Ovary (tissue), 9 donors: ENCODE measurements around the gene DNAJB2. TPM values are rescaled to one million over a fixed set of nuclear protein-coding genes. Genes with fewer than 3 reads are reported as not detected.
"Not testable (repeated sequence)": the region's sequence is repeated elsewhere in the genome, so short reads cannot be mapped to it uniquely, and the experiment has no call there.

Experiments
- DNase-seq, 5 donors: peaks; one replicate each; pipeline ENCODE4 v3.0.0-alpha.2; 2019 to 2020
- H3K27ac ChIP-seq, 2 donors: fragments of 200-600 bp; one replicate each; pipeline versions ENCODE4 v1.5.1 to v1.8.0; 2019 to 2022
- H3K27me3 ChIP-seq: fragments of 200-600 bp; one replicate; pipeline ENCODE4 v1.8.0; 2022
- H3K36me3 ChIP-seq: fragments of 200-600 bp; sonication (generic); one replicate; pipeline ENCODE4 v1.5.1; 2019
- H3K4me1 ChIP-seq: one replicate; pipeline ENCODE4 v1.8.1; 2013; ENCODE audit warnings: mild to moderate bottlenecking, moderate library complexity; ENCODE audit not compliant: insufficient read depth
- H3K4me3 ChIP-seq: fragments of 200-600 bp; sonication (generic); one replicate; pipeline ENCODE4 v1.5.1; 2017
- H3K9me3 ChIP-seq, 2 donors: fragments of 200-600 bp in 1 of 2; sonication (generic) in 1 of 2; one replicate each; pipeline versions ENCODE4 v1.5.1 to v1.8.1; 2013 to 2019; ENCODE audit warnings: mild to moderate bottlenecking in 1 of 2, moderate library complexity in 1 of 2
- CTCF ChIP-seq, 3 donors: fragments of 450-650 bp in 2 of 3; fragments of 200-600 bp in 1 of 3; IDR thresholded peaks; one replicate each; pipeline versions ENCODE4 v1.5.1 to v1.8.0; 2016 to 2022; ENCODE audit warnings: antibody characterized with exemption in 3 of 3, mild to moderate bottlenecking in 1 of 3
- EP300 ChIP-seq: sonication (generic); formaldehyde crosslinking; IDR thresholded peaks from one replicate; pipeline ENCODE4 v1.6.1; 2017; ENCODE audit warnings: antibody characterized with exemption
- POLR2A ChIP-seq: fragments of 450-650 bp; IDR thresholded peaks from one replicate; pipeline ENCODE4 v1.6.1; 2017; ENCODE audit warnings: antibody characterized with exemption, mild to moderate bottlenecking, moderate library complexity
- WGBS, 3 donors: extraction: QIAGEN DNeasy Blood & Tissue Kit in 1 of 3; methylation state at CpG; one replicate each; pipeline versions ENCODE4 v1.1.5 to v1.1.7; 2013 to 2017; 5-methylcytosine and 5-hydroxymethylcytosine counted together
- intact Hi-C, 4 donors: fragments of 100-400 bp; cut with DNase I; formaldehyde crosslinking; loops; one replicate each; pipeline versions ENCODE4 v1.11.0 to v1.15.1; 2022 to 2023
- polyA plus RNA-seq, 2 donors: library from polyadenylated mRNA; stranded (reverse); fragments of 200-250 nt in 1 of 2; fragments of 350-450 nt in 1 of 2; fragmentation: Illumina TruSeq in 1 of 2; extraction: RNeasy Lipid Tissue Mini Kit (QIAGEN cat#74804) in 1 of 2; gene quantifications; one replicate each; pipeline ENCODE4 v1.2.3, GENCODE V29; 2013 to 2014
- total RNA-seq, 7 donors: library from RNA; depleted of rRNA in 2 of 7; stranded (reverse); fragments of >200 nt in 2 of 7; fragmentation: NEBNext Ultra II Directional in 3 of 7; extraction: Animal tissue kit (Norgen Biotek cat#: 25700) in 3 of 7; gene quantifications; one replicate each; pipeline versions ENCODE4 v1.1.0 to v1.2.4, GENCODE V29; 2016 to 2023
- donor health status: DM: no; HTN: no; CAD: no; lungs with moderate emphysema.
- donor health status: DM: no; HTN: no; CAD: no.
- donor health status: Bipolar disorder and iron deficiency.
- donor health status: DM: yes; HTN: yes; CAD: no.
- donor health status: DM: no; HTN: no; CAD: no.
- donor health status: DM: yes; HTN: yes; CAD: no.

DNAJB2 gene
- total and polyA plus RNA-seq, 9 donors = 34.0 to 101 (median 85.7) TPM

- DNase-seq = peak; percentile 60 to 76 (median 70)
- Histone ChIP-seq H3K4me3 (no peak overlapping the region), H3K27ac (peak overlapping the region; percentile 71 to 90), H3K4me1 (peaks cover 11% of the 10 kb centered on the region), H3K9me3 (no peaks in the 10 kb centered on the region), H3K27me3 (no peaks in the 10 kb centered on the region), H3K36me3 (no peaks in the 10 kb centered on the region)
- intact Hi-C loops = no loop called here
- TF ChIP-seq EP300 = no peak
- no peak for TF ChIP-seq CTCF (IDR thresholded peaks at IDR 0.05)
- TF ChIP-seq POLR2A = no peak
- WGBS, 3 donors = 43 to 59% (median 48%) methylated on average over 11 to 17 of the region's 17 CpGs
Observed at GRCh38 chr2:219285894-219286425, 6.8 kb downstream of the DNAJB2 start.

GRCh38 chr2:219286436-219287115, 7.4 kb downstream of the DNAJB2 start:
- no peaks in the 10 kb centered on the region for H3K9me3 ChIP-seq
- intact Hi-C loops = no loop called here
- H3K27me3 ChIP-seq = no peaks in the 10 kb centered on the region
- H3K4me3 ChIP-seq = no peak overlapping the region
- H3K4me1 ChIP-seq = peaks cover 11% of the 10 kb centered on the region
- peak in 2 of 5 donors; percentile 45 to 55 for DNase-seq
- 58 to 68% (median 67%) methylated on average over 10 to 12 of the region's 12 CpGs for WGBS, 3 donors
- peak overlapping the region; percentile 71 to 90 for H3K27ac ChIP-seq
- no peak for TF ChIP-seq CTCF (IDR thresholded peaks at IDR 0.05)
- TF ChIP-seq EP300 = no peak
- no peak for TF ChIP-seq POLR2A
- no peaks in the 10 kb centered on the region for H3K36me3 ChIP-seq

- intact Hi-C loops, H3K27me3 ChIP-seq, H3K4me3 ChIP-seq, H3K36me3 ChIP-seq, H3K9me3 ChIP-seq: not testable (repeated sequence)
- DNase-seq = peak in 1 of 5 donors; percentile 20
- peaks cover 11% of the 10 kb centered on the region for H3K4me1 ChIP-seq
- WGBS, 3 donors = 87 to 95% (median 92%) methylated on average over 6 of the region's 6 CpGs
- peak overlapping the region; percentile 71 to 90 for H3K27ac ChIP-seq
Observed at GRCh38 chr2:219287116-219287440, 7.9 kb downstream of the DNAJB2 start.

- H3K27me3 ChIP-seq = no peaks in the 10 kb centered on the region
- WGBS, 3 donors = 86 to 90% (median 89%) methylated on average over 10 of the region's 10 CpGs
- no peak for TF ChIP-seq EP300
- no peak for TF ChIP-seq POLR2A
- no peak for TF ChIP-seq CTCF (IDR thresholded peaks at IDR 0.05)
- peak in 2 of 5 donors; percentile 15 to 36 for DNase-seq
- peak overlapping the region; percentile 6 to 23 for H3K27ac ChIP-seq
- intact Hi-C loops = no loop called here
- no peaks in the 10 kb centered on the region for H3K36me3 ChIP-seq
- H3K4me1 ChIP-seq = peaks cover 11% of the 10 kb centered on the region
- no peaks in the 10 kb centered on the region for H3K9me3 ChIP-seq
- no peak overlapping the region for H3K4me3 ChIP-seq
Observed at GRCh38 chr2:219287580-219288265, 8.6 kb downstream of the DNAJB2 start.

GRCh38 chr2:219289195-219289536, 10.0 kb downstream of the DNAJB2 start:
- DNase-seq = peak in 1 of 5 donors; percentile 25
- Histone ChIP-seq H3K9me3 (no peaks in the 10 kb centered on the region), H3K4me3 (no peak overlapping the region), H3K27ac (peak overlapping the region; percentile 14 to 85), H3K4me1 (peaks cover 11% of the 10 kb centered on the region), H3K36me3 (no peaks in the 10 kb centered on the region), H3K27me3 (no peaks in the 10 kb centered on the region)
- WGBS, 3 donors = 28 to 35% (median 31%) methylated on average over 6 of the region's 6 CpGs
- intact Hi-C loops = no loop called here
- no peak for TF ChIP-seq CTCF (IDR thresholded peaks at IDR 0.05)
- TF ChIP-seq EP300 = no peak
- no peak for TF ChIP-seq POLR2A
